Lung microvascular endothelial cell (primary cell): ENCODE data around the gene ST7. TPM values are rescaled to one million over a fixed set of nuclear protein-coding genes. Genes with fewer than 3 reads are reported as not detected.

Experiments
- DNase-seq, 2 donors: peaks; one replicate each; pipeline versions ENCODE4 v3.0.0 to v3.0.0-alpha.2; 2010; ENCODE audit warnings: low read depth in 2 of 2
- total RNA-seq: library from RNA; depleted of rRNA; stranded (reverse); fragments of >200 nt; gene quantifications from 2 replicates; pipeline ENCODE4 v1.2.1, GENCODE V29; 2014

The ST7 gene
- total RNA-seq, 1 donor from 2014 or later = 11.5 TPM

DNA sequence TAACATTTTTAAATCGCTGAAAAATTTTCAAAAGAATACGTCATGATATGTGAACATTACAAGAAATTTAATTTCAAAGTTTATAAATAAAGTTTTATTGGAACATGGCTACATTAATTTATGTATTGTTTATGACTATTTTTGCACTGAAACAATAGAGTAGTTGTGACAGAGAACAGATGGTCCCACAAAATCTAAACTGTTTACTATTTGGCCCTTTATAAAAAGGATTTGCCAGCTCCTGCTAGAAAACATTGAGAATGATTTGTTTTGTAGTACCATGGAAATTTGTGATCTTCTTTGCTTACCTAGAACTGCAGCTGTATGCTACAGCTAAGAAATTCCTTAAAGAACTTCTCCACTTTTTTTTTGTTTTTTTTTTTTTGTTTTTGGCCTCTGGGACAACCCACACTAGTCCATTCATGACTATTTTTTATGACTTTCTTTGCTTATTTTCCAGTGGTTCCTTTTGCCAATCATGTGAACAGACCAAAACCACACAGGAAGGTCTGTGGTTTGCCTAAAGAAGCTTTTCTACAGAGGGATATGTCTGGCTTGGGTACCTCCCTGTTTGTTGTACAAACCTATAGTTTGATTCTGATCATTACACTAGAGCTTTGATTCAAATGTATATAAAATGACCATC, 55.7 kb downstream of the ST7 start:
- peak in 1 of 2 donors; percentile 55 for DNase-seq

DNA sequence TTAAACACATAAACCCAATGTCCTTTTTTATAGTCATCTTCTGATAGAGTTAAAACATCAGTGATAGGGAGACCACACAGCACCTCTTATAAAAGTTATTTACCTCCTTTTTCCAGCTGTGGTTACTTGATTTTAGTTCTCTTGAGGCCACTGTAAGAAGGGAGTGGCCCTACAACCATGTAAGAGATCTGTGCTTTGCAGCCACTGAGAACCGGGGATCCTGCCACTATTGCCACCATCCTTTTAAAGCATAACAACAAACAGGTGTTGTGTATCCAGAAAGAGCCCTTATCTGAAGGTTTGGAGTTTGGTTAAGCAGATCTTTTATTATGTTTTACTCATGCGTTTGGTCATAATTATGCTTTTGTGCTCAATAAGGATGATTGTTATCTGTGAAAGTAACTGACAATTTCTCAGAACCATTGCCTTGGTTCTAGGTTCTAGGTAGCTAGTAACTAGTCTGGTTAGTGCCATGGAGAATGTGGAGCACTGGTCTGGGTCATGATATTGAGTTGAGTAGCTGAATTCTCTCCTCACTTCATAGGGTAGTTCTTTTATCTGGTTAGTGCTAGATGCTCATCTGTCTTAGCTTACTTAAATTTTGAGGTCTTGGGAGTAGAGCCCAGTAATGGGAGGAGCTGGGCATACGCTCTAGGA, 56.5 kb downstream of the ST7 start:
- DNase-seq = no peak

DNA sequence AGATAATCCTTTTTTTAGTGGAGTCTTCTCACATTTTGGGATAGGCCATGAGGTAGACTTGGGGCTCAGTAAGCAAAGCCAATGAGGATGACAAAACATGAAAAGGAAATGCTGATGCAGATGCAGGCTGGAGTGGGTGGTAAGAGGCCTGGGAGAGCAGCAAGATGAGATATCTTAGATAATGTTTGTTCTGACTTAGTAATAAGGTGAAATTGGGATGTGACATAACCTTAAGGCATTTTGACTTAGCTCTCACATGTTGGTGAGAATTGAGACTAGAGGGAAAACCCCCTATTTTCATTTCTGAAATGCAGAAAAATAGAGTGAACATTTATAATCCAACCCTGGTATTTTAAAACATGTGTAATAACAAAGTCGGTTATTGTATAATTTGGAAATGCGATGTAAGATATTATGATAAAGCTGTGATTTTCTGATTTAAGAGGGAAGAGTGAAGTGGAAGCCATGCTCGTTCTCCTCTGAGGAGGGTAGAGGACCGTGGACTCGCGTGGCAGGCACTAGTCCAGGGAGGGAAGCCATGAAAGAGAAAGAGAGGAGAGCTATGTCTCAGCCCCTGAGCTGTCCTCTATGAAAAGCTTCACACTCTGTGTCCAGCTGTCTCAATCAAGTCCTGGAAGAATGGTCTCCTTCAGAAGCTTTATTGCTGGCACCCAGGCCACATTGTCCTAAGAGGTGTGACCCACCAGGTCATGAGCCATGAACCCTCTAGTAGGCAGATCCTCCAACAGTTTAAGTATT, 57.3 kb downstream of the ST7 start:
- DNase-seq = peak in 1 of 2 donors; percentile 14

DNA sequence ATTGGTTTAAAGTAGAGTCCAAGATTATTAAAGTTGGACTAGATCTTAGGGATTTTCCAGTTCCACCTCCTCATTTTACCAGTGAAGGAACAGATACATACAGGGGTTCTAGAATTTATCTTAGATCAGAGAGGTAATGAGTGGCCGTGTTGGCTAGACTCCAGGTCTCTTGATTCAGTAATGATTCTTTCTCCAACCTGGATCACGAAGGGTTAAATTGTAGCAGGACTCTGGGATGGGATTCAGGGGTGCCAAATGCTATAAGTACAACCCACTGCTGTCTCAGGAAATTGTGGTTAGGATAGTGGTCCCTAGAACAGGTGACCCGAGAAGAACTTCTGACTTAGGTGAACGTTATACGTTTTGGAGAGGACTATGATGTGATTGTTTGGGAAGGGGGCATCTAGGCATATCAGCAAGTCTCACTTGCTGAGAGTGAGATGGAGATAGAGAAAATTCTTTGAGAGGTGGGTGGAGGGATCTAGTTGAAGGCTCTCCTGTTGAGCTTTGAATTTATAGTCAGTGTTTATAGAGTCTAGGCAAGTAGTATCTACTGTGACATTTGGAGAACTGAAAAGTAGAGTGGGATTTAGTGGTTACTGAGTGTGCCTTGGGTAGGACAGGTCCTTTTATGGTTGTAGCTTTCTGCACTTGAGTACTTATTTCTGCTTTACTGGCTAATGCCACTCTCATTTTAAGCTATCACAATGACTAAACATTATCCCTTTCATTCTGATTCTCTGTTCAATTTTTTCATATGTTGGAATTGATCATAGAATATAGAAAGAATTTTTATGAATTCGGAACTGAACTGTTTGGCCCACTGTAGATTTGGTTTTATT, 58.3 kb downstream of the ST7 start:
- no peak for DNase-seq

DNA sequence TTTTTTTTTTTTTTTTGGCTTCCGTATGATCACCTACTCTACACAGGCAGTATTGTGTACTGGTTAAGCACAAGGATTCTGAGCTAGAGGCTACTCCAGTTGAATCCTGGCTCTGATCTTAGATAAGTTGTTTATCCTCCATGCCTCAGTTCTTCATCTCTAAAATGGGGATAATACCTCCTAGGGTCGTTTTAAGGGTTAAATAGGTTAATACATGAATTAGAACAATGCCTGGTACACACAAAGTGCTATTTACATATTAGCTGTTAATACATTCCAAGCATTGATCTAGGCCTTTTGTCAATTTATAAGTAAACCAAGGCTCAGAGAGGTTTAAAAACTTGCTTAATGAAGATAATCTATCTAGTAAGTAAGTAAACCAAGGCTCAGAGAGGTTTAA, 59.0 kb downstream of the ST7 start:
- DNase-seq = no peak

DNA sequence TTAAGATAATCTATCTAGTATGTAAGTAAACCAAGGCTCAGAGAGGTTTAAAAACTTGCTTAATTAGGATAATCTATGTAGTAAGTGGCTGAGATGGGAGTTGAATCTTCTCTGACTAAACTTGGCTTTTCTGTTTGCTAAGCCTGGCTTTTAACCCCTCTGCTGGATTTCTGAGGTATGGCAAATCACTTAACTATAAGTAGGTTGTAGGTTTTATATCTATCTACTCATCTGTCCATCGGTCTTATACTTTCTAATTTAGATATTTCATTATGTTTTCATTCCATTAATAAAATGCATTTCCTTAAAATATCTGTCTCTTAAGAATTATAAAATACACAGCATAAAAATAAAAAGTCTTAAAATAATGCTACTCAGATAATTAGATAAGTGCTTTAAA, 59.4 kb downstream of the ST7 start:
- peak; percentile 43 to 55 for DNase-seq

DNA sequence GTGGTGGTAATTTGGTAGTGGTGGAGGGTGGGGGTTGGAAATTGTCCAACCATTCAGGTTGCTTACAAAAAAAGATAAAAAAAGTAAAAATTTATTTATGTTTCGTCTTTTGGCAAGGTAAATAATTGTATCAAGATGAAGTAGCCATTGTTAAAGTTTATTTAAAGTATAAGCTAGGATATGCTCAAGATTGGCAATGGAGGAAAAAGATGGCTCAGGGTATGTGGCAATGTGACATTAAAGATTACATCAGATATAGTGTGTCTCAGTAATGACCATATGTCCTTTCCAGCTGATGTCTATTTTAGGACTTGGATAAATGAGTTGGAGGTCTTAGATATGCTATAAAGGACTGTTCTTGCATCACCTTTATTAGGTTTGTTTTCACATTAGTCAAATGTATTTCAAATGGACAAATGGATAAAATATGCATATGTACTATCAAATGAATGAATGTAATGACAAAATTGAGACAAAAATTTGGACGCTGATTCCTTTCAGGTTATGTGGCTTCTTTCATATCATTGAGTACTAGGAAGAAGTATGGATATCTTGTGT, 60.9 kb downstream of the ST7 start:
- no peak for DNase-seq

DNA sequence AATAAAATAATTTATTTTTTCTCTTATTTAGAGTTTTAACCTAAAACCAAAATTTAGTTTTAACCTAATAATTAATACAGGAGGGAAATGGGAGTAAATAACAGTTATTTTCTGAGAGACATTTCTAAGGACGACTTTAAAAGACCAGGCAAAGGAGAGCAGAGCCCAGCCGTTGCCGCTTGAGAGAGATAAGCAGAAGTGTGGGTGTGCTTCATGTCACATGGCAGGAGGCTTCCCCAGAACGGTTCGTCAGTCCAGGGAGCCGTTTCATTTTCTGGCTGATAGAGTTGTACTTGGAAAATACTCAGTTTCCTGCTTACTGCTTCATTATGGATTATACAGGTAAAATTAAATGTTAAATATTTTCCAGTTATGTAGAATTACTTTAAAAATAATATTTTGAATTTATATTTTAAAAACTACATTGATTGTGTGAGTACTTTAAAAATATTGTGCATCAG, 61.4 kb downstream of the ST7 start:
- DNase-seq = peak; percentile 55 to 77

DNA sequence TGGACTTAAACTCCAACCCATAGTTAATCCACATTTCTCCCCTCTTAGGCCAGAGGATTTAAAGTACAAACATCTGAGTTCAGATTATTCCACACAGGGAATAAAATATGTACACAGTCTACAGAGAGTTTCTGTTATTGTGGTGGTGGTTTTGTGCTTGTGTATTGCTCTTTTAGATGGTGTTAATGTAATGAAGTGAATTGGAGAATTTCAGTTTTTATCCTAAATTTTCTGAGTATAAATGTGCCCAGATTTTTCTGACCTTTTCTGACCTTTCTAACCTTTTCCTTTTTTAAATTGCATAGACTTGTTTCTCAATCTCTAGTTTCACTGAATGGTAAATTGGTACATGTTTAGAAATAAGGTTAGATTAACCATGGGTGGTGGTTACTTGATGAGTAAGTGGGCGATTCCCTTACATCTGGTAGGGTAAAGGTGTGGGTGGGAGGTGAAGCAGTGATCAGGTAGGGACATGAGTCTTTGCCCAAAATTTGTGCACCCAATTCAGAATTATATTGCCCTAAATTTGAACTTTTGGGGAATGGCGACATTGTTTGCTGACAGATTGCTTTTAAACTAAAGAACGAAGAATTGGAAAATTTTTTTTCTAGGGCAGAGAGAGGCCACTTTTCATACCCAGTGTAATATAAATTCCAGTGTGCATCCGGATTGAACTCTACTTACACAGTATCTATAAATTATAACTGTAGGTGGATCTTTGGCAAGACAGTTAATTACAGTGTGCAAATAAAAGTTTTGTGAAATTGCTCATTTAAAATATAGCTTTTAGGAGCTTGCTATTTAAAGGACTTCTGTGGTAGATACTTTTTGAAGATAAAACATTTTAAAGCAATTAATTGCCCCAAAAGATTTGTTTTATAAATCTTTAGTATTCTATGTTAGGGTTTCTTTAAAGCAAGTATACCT, 62.2 kb downstream of the ST7 start:
- no peak for DNase-seq

DNA sequence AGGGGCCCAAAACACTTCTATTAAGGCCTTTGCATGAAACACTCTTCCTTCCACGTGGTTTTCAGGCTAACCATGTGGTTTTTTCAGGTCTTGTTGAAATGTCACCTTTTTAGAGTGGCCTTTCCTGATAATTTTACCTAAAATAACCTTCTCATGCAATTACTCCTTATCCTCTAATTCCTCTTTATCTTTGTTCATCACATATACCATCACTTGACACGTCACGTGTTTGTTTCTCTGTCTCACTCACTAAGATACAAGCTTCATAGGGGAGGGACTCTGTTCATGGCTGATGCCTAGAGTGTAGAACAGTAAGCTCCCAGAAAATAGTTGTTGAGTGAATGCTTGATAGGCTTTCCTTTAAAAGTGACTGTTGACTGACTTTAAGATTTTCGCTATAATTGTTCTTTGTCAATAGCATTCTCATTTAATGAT, 63.7 kb downstream of the ST7 start:
- no peak for DNase-seq

DNA sequence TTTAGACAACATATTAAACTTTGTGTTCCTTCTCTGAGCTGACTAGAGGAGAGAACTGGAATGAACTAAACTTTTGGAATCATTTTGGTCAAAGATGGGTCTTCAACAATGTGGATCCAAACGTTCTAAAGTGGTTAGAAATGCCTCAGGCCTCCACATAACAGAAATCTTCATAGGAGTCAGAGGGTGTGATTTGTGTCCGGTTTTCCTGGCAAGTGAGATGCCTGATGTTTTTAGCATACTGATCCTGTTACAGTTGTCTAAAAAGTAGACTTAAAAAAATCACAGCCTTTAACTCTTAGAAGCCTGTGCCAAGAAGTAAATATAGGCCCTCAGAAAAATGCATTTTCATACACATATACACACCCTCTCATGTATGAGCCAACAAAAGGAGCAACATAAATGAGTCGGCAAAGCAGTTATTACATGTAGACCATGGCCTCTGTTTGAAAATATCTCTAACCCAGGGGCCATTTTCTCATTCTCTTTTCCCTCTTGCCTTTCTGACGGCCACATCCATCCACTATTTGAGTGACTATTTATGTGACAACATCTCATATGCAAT, 64.5 kb downstream of the ST7 start:
- no peak for DNase-seq

DNA sequence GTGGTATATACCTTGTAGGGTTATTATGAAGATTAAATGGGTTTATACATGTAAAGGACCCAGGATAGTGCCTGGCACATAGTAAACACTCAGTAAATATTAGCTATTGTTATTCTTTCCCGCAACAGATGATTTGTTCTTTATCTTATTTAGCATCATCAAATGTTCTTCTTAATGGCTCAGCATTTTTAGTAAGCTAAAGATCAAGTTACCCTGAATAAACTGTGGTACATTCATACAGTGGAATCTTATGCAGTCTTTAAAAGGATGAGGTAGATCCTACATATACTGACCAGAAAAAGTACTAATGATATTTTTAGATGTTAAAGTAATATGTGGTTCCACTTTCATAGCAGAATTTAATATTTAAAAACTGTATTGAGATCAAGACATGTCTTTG, 65.4 kb downstream of the ST7 start:
- DNase-seq = no peak

DNA sequence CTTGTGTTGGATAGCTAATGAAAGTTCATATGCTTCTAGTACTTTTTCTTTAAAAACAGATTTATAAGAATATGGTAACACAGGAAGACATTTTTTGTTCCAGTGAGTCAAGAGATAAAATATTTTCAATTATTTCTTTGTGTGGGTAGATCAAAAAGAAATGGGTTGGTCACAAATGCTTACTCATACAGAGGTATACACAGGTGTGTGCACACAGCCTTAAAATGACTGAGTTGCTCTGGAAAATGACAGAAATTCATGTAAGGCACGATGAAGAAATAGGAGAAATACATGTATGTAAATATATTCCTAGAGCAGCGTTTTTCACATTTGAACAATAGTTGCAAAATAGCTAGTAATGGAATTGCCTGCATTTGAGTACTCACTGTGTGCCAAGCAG, 66.0 kb downstream of the ST7 start:
- no peak for DNase-seq

DNA sequence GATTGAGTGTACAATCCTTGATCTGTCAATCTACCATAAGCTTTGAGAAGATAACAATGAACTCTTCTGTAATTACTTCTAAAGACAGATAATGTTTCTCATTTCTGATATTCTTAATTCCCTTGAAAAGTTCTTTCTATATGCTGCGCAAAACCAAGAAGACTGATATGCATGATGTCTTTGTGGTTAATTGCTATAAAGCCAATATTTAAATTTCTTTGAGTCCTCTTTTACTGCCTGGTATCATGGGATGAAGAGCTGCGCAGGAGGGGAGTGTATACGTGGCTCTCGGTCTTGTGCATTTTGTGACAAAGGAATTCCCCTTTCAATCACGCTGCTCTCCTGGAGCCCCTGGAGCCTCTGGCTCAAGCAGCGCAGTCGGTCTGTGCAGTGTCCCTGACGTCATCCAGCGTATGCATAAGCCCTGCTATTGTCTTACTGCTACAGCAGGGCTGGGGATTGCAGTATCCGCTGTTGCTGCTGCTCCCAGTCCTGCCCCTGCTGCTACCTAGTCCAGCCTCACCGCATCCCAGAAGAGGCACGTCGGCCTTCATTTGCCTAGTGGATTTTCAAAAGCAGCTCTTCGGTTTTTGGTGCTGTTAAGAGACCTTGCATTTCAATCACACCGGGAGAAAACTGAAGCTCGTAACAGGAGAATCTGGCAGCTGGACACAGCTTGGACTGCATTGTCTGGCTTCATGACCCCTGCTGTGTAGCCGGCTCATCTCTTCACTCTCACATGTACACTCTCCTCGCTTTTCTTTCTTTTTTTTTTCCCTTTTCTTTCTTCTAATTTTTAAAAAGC, 66.7 kb downstream of the ST7 start:
- DNase-seq = peak; percentile 91 to 95

DNA sequence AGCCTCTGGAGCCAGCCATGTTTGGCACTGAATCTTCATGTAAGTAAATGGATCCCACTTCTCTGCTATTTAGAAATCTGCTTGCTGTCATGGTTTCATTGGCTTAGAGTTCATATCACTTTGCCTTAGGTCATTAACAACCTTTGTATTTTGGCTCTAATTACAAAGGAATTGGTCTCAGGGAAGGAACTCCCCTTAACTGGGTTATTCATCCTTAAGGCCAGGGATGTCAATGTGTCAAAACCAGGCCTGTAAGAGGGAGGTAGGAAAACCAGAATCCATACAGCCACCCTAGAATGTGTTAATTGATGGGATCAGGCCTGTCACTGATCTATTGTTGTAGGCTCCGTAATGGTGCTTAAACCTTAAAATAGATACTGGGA, 67.3 kb downstream of the ST7 start:
- DNase-seq = peak in 1 of 2 donors; percentile 13

DNA sequence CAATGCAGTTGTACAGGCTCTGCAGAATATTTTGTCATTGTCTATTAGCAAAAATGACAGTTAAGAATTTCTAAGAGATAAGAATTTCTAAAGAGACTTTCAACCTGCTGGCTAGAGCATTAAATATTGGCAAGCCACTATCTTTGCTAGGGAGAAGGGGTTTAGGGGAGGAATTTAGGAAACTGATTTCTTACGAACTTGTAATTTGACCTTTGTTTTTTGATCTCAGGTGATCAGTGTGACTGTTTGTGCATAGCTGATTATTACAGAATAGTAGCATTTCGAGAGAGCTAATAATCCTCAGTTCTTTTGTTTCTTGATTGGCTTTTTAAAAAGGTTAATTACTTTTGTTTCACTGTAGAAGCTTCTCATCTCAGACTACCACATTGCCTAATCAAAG, 68.1 kb downstream of the ST7 start:
- no peak for DNase-seq

DNA sequence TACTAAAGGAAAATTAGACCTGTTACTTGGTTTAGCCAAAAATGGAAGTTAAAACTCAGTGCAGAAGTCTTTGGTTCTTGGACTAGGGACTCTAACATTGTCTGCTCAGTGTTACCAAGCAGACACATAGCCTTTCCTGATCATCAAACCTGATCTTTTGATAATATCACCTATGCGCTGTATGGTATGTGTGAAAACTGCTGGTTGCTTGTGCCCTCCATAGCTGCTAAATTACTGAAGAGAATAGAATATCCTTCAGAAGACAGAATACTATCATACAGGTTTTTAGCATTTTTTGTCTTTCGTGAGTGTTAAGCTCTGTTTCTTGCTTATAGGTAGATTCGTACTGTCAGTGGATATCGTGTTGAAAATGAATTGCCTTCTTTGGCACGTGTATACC, 68.7 kb downstream of the ST7 start:
- no peak for DNase-seq

DNA sequence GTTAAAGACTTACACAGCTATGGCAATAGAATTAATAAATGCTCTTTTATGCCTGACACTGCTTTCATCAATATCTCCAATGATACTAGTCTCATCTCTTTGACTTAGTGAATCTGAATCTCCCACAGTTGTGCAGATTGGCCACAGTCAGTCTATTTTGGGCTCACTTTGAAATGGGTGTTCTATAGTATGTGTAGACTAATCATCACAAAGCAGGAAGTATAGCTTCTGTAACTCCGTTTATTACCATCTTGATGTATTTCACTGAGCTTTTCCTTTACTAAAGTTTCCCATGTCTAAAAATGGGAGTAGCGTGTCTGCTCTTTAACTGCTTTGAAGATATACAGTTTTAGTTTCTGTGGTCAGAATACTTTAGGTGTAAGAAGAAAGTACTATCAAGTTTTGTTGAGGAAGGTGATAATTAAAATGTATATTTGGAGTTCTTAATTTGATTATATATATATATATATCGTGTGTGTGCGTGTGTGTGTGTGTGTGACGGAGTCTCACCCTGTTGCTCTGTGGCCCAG, 70.1 kb downstream of the ST7 start:
- no peak for DNase-seq

DNA sequence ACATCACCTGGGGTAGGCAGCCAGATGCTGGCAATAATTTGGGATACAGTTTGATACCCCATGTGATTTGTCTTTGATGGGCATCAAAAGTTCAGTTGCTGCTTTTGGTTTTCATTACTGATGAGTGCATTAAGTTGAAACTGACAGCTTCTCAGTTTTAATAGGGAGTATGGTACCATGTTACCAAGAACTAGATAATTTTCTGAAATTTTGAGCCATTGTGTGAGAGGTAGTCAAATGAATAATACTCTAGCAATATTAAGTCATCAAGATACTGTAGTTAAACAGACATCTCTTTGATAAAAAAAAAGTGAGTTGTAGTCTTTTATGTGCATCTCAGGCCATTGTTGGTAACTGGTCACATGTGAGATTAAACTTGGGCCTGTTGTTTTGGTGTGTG, 71.5 kb downstream of the ST7 start:
- DNase-seq = no peak
